ENCODE results near the gene CST4.
"Not testable (repeated sequence)": the region's sequence is repeated elsewhere in the genome, so short reads cannot be mapped to it uniquely, and the experiment has no call there.

The CST4 gene

DNA sequence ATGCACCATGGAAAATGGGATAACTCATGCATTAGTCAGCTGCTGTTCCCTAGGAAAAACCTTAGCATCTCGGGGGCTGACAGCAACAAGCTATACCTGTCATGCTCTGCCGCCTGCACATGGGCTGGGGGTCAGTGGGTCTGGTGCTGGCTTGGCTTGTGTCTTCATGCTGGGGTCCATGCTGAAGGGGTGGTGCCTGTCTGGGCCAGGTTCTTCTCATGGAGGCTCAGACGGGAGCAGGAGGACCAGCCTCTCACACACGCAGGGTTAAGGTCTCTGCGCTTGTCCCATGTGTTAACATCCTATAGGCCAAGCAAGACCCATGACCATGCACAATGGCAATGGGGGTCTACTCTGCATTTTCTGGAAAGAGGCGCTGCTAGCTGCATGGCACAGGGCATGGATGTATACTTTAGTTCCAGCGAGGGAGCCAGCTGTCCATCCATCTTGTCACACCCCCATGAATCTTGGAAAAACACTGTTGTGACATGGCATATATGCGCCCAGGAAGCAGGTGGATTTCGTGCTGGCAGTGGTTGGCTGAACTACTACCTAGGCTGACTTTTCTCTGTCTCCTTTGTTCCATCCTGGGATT lies 26.5 kb downstream of the CST4 start:
- DNase-seq (ENCODE audit: low read depth in 2 of 3, low spot score in 2 of 3), result no peak

- no peak for DNase-seq (ENCODE audit: low read depth in 2 of 3, low spot score in 2 of 3)
Measured at GRCh38 chr20:23661002-23661429, 27.8 kb downstream of the CST4 start.

DNA sequence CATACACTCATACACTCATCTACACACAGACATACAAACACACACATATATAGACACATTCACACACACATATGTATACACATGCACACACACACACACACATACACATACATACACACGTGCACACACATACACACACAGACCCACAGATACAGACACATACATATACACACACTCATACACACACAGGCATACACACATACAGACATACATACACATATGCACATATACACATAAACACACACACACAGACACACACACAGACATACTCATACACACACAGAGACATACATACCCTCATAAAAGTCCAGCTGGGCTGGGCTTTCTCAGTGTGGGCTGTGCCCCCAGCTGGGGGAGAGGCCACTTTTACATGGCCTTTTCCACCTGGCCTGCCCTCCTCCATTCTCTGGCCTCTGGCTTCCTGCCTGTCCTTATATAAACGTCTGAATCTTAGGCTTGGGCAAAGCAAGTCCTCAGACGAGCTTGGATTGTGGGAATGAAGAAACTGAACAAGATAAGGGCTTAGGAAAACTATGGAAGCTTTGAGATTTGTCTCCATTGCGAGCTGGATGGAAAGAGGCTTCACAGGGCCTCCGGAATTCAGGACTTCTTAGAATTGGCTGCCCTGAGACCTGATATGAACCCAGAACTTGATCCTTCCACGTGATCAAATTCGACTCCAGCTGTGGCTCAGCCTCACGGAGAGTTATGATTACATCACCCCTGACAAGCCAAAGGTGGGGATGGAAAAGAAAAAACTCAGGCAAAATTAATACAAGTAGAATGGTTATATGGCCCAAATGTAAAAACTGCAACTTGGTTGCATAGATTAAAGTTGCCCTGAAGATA lies 28.6 kb downstream of the CST4 start:
- DNase-seq (ENCODE audit: low read depth in 2 of 3, low spot score in 2 of 3), result no peak

DNA sequence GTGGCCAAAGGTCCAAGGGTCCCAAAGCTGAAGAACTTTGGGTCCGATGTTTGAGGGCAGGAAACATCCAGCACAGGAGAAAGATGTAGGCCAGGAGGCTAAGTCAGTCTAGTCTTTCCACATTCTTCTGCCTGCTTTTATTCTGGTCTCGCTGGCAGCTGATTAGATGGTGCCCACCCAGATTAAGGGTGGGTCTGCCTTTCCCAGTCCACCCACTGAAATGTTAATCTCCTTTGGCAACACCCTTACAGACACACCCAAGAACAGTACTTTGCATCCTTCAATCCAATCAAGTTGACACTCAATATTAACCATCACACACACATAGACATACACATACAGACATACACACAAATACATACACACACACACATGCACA lies 29.2 kb downstream of the CST4 start:
- DNase-seq (ENCODE audit: low read depth in 2 of 3, low spot score in 2 of 3), result not testable (repeated sequence)

DNA sequence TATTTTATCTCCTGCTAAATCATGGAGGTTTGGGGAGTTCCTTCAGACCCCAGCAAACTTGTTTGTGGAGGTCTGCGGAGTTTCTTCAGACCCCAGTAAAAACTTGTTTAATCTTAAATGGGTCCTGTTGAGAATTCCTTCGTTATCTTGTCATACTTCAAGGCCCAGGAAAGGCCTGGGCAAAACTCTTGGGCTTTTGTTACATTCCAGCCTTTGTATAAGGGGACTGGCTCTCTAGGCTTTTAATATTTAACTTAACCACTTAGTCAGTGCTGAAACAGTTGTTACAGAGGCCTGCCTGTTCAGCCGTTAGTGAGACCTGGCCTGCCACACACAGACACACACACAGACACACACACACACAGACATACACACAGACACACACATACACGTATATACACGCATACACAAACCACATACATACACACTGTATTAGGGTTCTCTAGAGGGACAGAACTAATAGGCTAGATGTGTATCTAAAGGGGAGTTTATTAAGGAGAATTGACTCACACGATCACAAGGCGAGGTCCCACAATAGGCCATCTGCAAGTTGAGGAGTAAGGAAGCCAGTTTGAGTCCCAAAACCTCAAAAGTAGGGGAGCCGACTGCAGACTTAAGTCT lies 29.7 kb downstream of the CST4 start:
- DNase-seq (ENCODE audit: low read depth in 2 of 3, low spot score in 2 of 3), result no peak

- DNase-seq (ENCODE audit: low read depth in 2 of 3, low spot score in 2 of 3), result no peak
Measured at GRCh38 chr20:23658336-23658735, 30.5 kb downstream of the CST4 start.

- no peak for DNase-seq (ENCODE audit: low read depth in 2 of 3, low spot score in 2 of 3)
Measured at GRCh38 chr20:23657202-23657601, 31.6 kb downstream of the CST4 start.

DNA sequence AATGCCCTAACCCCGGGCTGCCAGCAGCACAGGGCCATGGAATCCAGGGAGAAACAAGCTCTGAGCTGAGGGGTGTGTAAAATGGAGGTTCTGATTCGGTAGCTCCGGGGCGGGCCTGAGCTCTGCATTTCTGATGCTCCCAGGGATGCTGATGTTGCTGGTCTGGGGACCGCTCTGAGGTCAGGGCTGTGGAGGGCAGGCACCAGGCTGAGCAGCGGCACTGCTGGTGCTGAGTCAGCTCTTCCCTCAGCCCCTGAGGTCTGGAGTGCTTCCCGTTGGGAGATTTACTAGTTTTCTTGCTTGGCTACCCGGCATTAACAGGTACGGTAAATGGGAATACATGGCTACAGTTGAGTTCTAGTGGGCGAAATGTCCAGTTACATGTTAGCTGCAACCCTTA lies 32.5 kb downstream of the CST4 start:
- DNase-seq (ENCODE audit: low read depth in 2 of 3, low spot score in 2 of 3), result no peak

DNA sequence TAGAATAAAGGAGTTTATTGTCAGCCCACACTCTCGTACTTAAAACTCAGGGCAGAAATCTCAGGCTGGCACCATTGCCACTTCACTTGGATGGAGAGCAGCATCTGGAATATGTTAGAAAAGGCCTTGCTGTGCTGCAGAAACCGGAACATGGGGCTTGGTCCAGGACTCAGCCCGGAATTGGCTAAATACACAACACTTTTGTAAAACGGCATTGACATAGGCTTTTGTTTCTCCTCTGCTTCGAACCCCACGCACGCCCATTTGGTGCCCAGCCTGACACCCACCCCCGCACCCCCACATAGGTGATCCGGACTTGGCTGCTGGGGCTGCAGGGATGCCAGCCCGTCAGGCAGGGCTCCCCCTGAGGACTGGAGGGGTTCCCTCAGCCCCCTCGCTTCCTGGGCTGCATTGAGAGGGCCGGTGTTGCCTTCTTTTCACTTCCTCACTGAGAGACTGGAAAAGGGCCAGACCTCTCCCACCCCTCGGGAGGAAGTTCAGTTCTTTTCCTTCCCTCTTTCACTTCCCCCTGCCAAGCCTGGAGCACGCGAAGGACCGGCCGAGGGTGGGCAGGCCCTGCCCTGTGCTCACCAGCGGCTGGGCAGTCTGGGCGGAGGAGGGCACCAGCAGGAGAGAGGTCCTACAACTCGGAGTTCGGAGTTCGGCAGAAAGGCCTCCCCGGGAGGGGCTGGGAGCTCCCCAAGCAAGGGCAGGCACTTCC lies 33.2 kb downstream of the CST4 start:
- no peak for DNase-seq (ENCODE audit: low read depth in 2 of 3, low spot score in 2 of 3)

- no peak for DNase-seq (ENCODE audit: low read depth in 2 of 3, low spot score in 2 of 3)
Measured at GRCh38 chr20:23654717-23655116, 34.1 kb downstream of the CST4 start.

- DNase-seq (ENCODE audit: low read depth in 2 of 3, low spot score in 2 of 3), result no peak
Measured at GRCh38 chr20:23654000-23654399, 34.8 kb downstream of the CST4 start.

- DNase-seq (ENCODE audit: low read depth in 2 of 3, low spot score in 2 of 3), result no peak
Measured at GRCh38 chr20:23653400-23653938, 35.4 kb downstream of the CST4 start.

DNA sequence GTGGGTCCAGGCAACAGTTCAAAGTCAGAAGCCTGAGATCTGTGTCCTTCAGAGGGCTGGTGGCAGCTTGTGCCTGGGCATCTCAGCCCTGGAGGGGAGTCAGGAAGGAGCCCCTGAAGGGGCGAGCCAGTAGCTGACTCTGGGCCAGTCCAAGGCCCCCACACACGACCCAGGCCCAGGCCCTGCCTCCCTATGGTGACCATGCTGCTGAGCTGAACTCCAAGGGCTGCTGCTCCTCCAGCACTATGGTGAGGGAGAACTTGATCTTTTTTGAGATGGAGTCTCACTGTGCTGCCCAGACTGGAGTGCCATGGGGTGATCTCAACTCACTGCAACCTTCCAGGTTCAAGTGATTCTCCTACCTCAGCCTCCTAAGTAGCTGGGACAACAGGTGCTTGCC lies 35.9 kb downstream of the CST4 start:
- no peak for DNase-seq (ENCODE audit: low read depth in 2 of 3, low spot score in 2 of 3)

GRCh38 chr20:23652371-23652770 lies 36.5 kb downstream of the CST4 start:
- DNase-seq (ENCODE audit: low read depth in 2 of 3, low spot score in 2 of 3), result no peak

DNA sequence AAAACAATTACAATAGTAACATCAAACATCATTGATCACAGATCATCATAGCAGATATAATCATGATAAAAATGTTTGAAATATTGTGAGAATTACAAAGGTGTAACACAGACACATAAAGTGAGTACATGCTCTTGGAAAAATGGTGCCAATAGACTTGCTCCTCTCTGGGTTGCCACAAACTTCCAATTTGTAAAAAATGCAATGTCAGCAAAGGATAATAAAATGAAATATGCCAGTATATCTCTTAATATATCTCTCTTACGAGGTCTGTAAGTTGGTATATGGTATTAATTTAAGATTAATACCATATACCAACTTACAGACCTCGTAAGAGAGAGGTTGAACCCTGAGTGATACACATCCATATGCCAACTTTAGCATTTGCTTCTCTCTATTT lies 37.7 kb downstream of the CST4 start:
- DNase-seq (ENCODE audit: low read depth in 2 of 3, low spot score in 2 of 3), result no peak

DNA sequence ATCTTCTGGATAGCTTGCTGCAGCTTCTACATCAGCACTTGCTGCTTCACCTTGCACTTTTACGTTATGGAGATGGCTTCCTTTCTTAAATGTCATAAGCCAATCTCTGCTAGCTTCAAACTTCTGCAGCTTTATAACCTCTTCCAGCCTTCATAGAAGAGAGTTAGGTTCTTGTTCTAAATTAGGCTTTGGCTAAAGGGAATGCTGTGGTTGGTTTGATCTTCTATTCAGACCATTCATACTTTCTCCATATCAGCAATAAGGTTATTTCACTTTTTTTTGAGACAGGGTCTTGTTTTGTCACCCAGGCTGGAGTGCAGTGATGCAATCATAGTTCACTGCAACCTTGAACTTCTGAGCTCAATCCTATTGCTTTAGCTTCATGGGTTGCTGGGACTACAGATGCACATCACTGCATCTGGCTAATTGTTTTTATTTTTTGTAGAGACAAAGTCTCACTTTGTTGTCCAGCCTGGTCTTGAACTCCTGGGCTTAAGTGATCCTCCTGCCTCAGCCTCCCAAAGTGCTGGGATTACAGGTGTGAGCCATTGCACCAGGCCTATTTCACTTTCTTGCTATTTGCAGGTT lies 38.9 kb downstream of the CST4 start:
- DNase-seq (ENCODE audit: low read depth in 2 of 3, low spot score in 2 of 3), result no peak

GRCh38 chr20:23649242-23649641 lies 39.6 kb downstream of the CST4 start:
- no peak for DNase-seq (ENCODE audit: low read depth in 2 of 3, low spot score in 2 of 3)

GRCh38 chr20:23647346-23647745 lies 41.5 kb downstream of the CST4 start:
- no peak for DNase-seq (ENCODE audit: low read depth in 2 of 3, low spot score in 2 of 3)

GRCh38 chr20:23646106-23646873 lies 42.5 kb downstream of the CST4 start:
- no peak for DNase-seq (ENCODE audit: low read depth in 2 of 3, low spot score in 2 of 3)

DNA sequence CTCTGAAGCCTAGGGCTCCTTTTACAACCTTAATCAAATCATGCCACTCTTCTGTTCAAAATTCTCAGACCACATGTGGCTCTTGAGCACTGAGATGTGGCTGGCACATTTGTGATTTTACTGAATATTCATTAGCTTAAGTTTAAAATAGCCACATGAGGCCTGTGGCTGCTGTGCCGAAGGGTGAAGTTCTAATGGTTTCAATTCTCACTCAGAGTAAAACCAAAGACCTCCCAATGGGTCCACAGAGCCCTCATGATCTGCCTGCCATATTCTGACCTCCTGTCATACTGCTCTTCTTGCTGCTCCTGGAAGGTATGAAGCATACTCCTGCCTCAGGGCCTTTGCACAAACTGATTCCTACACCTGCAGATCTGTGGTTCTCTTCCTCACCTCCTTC lies 43.3 kb downstream of the CST4 start:
- DNase-seq (ENCODE audit: low read depth in 2 of 3, low spot score in 2 of 3), result no peak

All from activated CD8-positive, alpha-beta memory T cell treated with anti-CD3 and anti-CD28 coated beads for 48 hours (primary cell).